ENCODE results near the gene PTOV1.

PTOV1 gene

DNA sequence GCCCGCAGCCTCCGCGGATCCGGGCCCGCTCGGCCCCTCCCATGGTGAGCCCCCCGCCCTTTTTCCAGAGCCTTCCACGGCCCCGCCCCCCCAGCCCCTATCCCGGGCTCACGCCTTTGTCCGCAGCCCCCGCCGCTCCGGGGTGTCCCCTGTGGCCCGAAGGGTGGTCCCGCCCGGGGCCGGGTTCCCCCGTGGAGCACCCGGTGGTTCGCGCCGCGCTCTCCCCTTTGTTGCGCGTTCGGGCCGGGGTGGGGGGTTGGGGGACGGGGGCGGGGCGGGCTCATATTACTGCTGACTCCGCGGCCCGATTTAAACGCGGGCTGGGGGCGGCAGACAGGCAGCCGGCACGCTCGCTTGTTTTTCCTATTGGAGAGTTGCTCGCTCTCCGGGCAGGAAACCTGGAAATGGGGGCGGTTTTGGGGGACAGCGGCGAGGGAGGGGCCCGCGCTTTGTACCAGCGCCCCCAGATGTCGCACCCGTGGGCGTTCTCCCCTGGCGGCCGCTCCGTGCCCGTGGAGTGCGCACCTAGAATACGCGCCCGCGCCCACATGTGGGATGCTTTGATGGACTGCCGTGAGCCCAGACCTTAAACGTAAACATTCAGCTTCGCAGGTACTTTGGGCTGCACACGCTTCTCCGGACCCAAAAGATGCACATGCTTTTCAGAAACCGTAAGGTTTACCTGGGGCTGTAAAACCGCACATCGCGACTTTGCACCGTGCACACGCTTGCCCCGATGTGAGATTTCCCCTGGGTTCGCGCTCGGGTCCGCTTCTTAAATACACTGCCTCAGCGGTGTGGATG is 699 bp downstream of the PTOV1 start:
- H3K27ac ChIP-seq (ENCODE audit: low read depth, low read length, poor library complexity, severe bottlenecking): peak overlapping the region; percentile 62
- H3K9me3 ChIP-seq (ENCODE audit: low read length): 0 out of 2 replicates have a peak, but pooled peaks cover 3% of the 10 kb centered on the region
- H3F3A ChIP-seq (ENCODE audit: insufficient read depth, low read length): no peaks in the 10 kb centered on the region
- H3K27me3 ChIP-seq (ENCODE audit: insufficient read depth, low read length): no peaks in the 10 kb centered on the region
- no peaks in the 10 kb centered on the region for H3K9me2 ChIP-seq (ENCODE audit: low read depth, low read length)
- no peak for TF ChIP-seq EZH2 (IDR thresholded peaks at IDR 0.05; ENCODE audit: borderline replicate concordance, low read length)
- TF ChIP-seq, protein P1, sequence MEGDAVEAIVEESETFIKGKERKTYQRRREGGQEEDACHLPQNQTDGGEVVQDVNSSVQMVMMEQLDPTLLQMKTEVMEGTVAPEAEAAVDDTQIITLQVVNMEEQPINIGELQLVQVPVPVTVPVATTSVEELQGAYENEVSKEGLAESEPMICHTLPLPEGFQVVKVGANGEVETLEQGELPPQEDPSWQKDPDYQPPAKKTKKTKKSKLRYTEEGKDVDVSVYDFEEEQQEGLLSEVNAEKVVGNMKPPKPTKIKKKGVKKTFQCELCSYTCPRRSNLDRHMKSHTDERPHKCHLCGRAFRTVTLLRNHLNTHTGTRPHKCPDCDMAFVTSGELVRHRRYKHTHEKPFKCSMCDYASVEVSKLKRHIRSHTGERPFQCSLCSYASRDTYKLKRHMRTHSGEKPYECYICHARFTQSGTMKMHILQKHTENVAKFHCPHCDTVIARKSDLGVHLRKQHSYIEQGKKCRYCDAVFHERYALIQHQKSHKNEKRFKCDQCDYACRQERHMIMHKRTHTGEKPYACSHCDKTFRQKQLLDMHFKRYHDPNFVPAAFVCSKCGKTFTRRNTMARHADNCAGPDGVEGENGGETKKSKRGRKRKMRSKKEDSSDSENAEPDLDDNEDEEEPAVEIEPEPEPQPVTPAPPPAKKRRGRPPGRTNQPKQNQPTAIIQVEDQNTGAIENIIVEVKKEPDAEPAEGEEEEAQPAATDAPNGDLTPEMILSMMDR (IDR thresholded peaks at IDR 0.05; ENCODE audit: low read length): no peak
- peaks cover 25% of the 10 kb centered on the region; the same call in 1 of the 2 replicates for H3K36me3 ChIP-seq (ENCODE audit: insufficient read depth, low read length)
- H4K20me1 ChIP-seq (ENCODE audit: insufficient read depth, low read length): no peaks in the 10 kb centered on the region
- peak overlapping the region; percentile 98 for H3K4me2 ChIP-seq (ENCODE audit: low read length)
- H3K9ac ChIP-seq (ENCODE audit: low read length): peak overlapping the region; percentile 76
- H2AFZ ChIP-seq (ENCODE audit: low read length): no peak overlapping the region
- H3K4me1 ChIP-seq (ENCODE audit: insufficient read depth, low read length, severe bottlenecking): peaks cover 41% of the 10 kb centered on the region
- peak overlapping the region; percentile 81 for H3K4me3 ChIP-seq (ENCODE audit: low read depth, low read length, poor library complexity, severe bottlenecking)
- H3K79me2 ChIP-seq (ENCODE audit: insufficient read depth, low read length): peaks cover 25% of the 10 kb centered on the region

DNA sequence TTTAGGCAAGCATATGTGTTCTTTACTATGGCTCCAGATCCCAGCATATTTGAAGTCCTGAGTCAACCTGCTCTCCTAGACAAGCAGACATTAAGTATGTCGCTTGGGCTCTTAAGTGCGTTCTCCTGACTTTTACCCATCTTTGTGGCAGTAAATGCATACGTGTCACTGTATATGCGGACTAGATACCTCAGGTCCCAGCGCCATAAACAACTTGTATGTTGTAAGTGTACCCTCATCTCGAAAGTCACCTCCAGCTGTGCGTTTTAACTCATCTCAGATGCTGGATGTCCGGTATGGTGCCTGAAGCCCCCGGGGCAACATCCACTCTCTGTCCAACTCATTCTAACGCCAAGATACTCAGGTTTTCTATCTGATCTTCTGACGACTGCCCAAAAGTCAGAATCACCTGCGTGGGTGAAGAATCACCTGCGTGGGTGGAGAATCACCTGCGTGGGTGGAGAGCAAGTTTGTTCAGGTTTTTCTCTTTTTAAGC is 1.7 kb downstream of the PTOV1 start:
- no peaks in the 10 kb centered on the region for H3K27me3 ChIP-seq (ENCODE audit: insufficient read depth, low read length)
- H3K27ac ChIP-seq (ENCODE audit: low read depth, low read length, poor library complexity, severe bottlenecking): peak overlapping the region; percentile 62
- H3K4me1 ChIP-seq (ENCODE audit: insufficient read depth, low read length, severe bottlenecking): peaks cover 47% of the 10 kb centered on the region
- H3K4me3 ChIP-seq (ENCODE audit: low read depth, low read length, poor library complexity, severe bottlenecking): peak overlapping the region; percentile 81
- 0 out of 2 replicates have a peak, but pooled peaks cover 3% of the 10 kb centered on the region for H3K9me3 ChIP-seq (ENCODE audit: low read length)
- no peak overlapping the region for H2AFZ ChIP-seq (ENCODE audit: low read length)
- H3K9ac ChIP-seq (ENCODE audit: low read length): peak overlapping the region; percentile 76
- no peak for TF ChIP-seq EZH2 (IDR thresholded peaks at IDR 0.05; ENCODE audit: borderline replicate concordance, low read length)
- TF ChIP-seq, protein P1 (IDR thresholded peaks at IDR 0.05; ENCODE audit: low read length): no peak
- peaks cover 25% of the 10 kb centered on the region for H3K79me2 ChIP-seq (ENCODE audit: insufficient read depth, low read length)
- no peaks in the 10 kb centered on the region for H3K9me2 ChIP-seq (ENCODE audit: low read depth, low read length)
- H3F3A ChIP-seq (ENCODE audit: insufficient read depth, low read length): no peaks in the 10 kb centered on the region
- peaks cover 35% of the 10 kb centered on the region for H3K36me3 ChIP-seq (ENCODE audit: insufficient read depth, low read length)
- H3K4me2 ChIP-seq (ENCODE audit: low read length): peak overlapping the region; percentile 98
- no peaks in the 10 kb centered on the region for H4K20me1 ChIP-seq (ENCODE audit: insufficient read depth, low read length)

DNA sequence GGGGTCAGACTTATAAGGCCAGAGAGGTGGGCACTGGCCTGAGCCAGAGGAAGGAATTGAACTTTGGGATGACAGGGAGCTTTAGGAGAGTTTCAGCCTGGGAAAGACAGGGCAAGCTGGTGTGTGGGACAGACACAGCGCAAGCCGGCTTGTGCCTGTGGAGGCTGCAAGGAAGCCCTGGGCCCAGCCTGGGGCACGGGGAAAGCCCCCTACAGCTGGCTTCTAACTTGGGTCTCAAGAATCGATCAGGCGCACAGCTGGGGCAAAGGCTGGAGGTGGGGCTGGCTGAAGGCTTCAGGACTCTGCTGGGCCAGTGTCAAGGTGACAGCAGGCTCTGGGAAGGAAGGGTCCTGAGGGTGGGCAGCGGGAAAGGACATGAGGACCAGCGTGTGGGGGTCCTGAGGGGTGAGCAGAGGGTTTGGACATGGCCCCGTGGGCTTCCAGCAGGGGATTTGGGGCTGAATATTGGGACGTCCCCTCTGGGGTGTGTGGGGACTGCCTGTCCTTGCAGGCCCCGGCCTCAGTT is 3.0 kb downstream of the PTOV1 start:
- H4K20me1 ChIP-seq (ENCODE audit: insufficient read depth, low read length): no peaks in the 10 kb centered on the region
- 0 out of 2 replicates have a peak, but pooled peaks cover 3% of the 10 kb centered on the region for H3K9me3 ChIP-seq (ENCODE audit: low read length)
- H3F3A ChIP-seq (ENCODE audit: insufficient read depth, low read length): no peaks in the 10 kb centered on the region
- peaks cover 25% of the 10 kb centered on the region for H3K79me2 ChIP-seq (ENCODE audit: insufficient read depth, low read length)
- no peak overlapping the region for H2AFZ ChIP-seq (ENCODE audit: low read length)
- H3K36me3 ChIP-seq (ENCODE audit: insufficient read depth, low read length): peaks cover 48% of the 10 kb centered on the region
- peak overlapping the region; percentile 76; the same call in 1 of the 2 replicates for H3K9ac ChIP-seq (ENCODE audit: low read length)
- H3K27ac ChIP-seq (ENCODE audit: low read depth, low read length, poor library complexity, severe bottlenecking): peak overlapping the region; percentile 62
- no peaks in the 10 kb centered on the region for H3K9me2 ChIP-seq (ENCODE audit: low read depth, low read length)
- peak overlapping the region; percentile 81 for H3K4me3 ChIP-seq (ENCODE audit: low read depth, low read length, poor library complexity, severe bottlenecking)
- H3K4me1 ChIP-seq (ENCODE audit: insufficient read depth, low read length, severe bottlenecking): peaks cover 40% of the 10 kb centered on the region
- no peak for TF ChIP-seq EZH2 (IDR thresholded peaks at IDR 0.05; ENCODE audit: borderline replicate concordance, low read length)
- TF ChIP-seq, protein P1 (IDR thresholded peaks at IDR 0.05; ENCODE audit: low read length): no peak
- no peaks in the 10 kb centered on the region for H3K27me3 ChIP-seq (ENCODE audit: insufficient read depth, low read length)
- peak overlapping the region; percentile 98 for H3K4me2 ChIP-seq (ENCODE audit: low read length)

Data from OCI-LY1 (cell line).